ENCODE measurements around the gene FGF2. TPM values are rescaled to one million over a fixed set of nuclear protein-coding genes. Genes with fewer than 3 reads are reported as not detected.

The FGF2 gene
- total RNA-seq, 2 experiments from 2014 or later = 2.0 to 2.7 TPM

Other genes with a start within 250 kb of the FGF2 start
- not detected for gene IL21, start 205.8 kb upstream of the FGF2 start, total RNA-seq
- gene BBS12, start 94.1 kb upstream of the FGF2 start, total RNA-seq = 1 to 10 TPM in 1 of 2 experiments, under 1 TPM in 1; 0.72 to 1.2 TPM
- gene NUDT6, start 95.8 kb downstream of the FGF2 start, total RNA-seq = 1 to 10 TPM; 5.8 to 6.8 TPM